ENCODE measurements around the gene ICAM4. TPM values are rescaled to one million over a fixed set of nuclear protein-coding genes. Genes with fewer than 3 reads are reported as not detected.

Gene ICAM4
- total RNA-seq, 1 experiment from 2014 or later: 9.4 TPM

- H3K9me3 Mint-ChIP-seq (ENCODE audit: unreplicated experiment): no peaks in the 10 kb centered on the region
- ChIA-PET CTCF (interaction anchor here (0.6 kb wide), 1 partner anchor 99 kb away, joined by 3 read pairs; no protein-coding TSS in a partner anchor), POLR2A (interaction anchor here (0.6 kb wide), 1 partner anchor 39 kb away, joined by 3 read pairs; no protein-coding TSS in a partner anchor)
- Histone ChIP-seq H3K4me3 (ENCODE audit: low read depth, low read length) (no peak overlapping the region), H3K4me1 (peaks cover 12% of the 10 kb centered on the region; the same call in 1 of the 2 replicates), H3K36me3 (ENCODE audit: control insufficient read depth, insufficient read depth, low read length) (no peaks in the 10 kb centered on the region; the same call in none of the 2 replicates), H3K9me3 (no peaks in the 10 kb centered on the region), H3K27me3 (replicated peaks; ENCODE audit: control insufficient read depth, insufficient read depth, low read length) (no peaks in the 10 kb centered on the region)
- peaks cover 17% of the 10 kb centered on the region for H3K4me1 Mint-ChIP-seq (ENCODE audit: low read depth, unreplicated experiment)
- no peak overlapping the region for H3K27ac Mint-ChIP-seq (ENCODE audit: unreplicated experiment)
- TF ChIP-seq CTCF (IDR thresholded peaks at IDR 0.05; ENCODE audit: insufficient read depth in 1 of 2, low read depth in 1 of 2, low read length in 1 of 2, severe bottlenecking in 1 of 2, unreplicated experiment in 1 of 2): no peak
- H3K36me3 Mint-ChIP-seq (ENCODE audit: insufficient read depth, unreplicated experiment): peaks cover 64% of the 10 kb centered on the region
- intact Hi-C loops (cut with micrococcal nuclease; ENCODE audit: unreplicated experiment): no loop called here
- H3K4me3 Mint-ChIP-seq (ENCODE audit: unreplicated experiment): no peak overlapping the region
- no peak for DNase-seq
- H3K27me3 Mint-ChIP-seq (ENCODE audit: insufficient read depth, unreplicated experiment): no peaks in the 10 kb centered on the region
- BruUV-seq (replicated peaks): no TSS peak
Measured at GRCh38 chr19:10318807-10319682, 32.3 kb downstream of the ICAM4 start.

- H3K4me3 ChIP-seq (ENCODE audit: low read depth, low read length): no peak overlapping the region
- H3K4me1 ChIP-seq: peaks cover 8% of the 10 kb centered on the region; the same call in 1 of the 2 replicates
- H3K9me3 ChIP-seq: no peaks in the 10 kb centered on the region
- CTCF ChIA-PET: interaction anchor here (1.2 kb wide), 1 partner anchor 62 kb away, joined by 4 read pairs; no protein-coding TSS in a partner anchor
- no peak overlapping the region for H3K27ac Mint-ChIP-seq (ENCODE audit: unreplicated experiment)
- no peaks in the 10 kb centered on the region; the same call in none of the 2 replicates for H3K36me3 ChIP-seq (ENCODE audit: control insufficient read depth, insufficient read depth, low read length)
- POLR2A ChIA-PET: no interaction called here
- intact Hi-C loops (cut with micrococcal nuclease; ENCODE audit: unreplicated experiment): no loop called here
- H3K4me3 Mint-ChIP-seq (ENCODE audit: unreplicated experiment): no peak overlapping the region
- no peaks in the 10 kb centered on the region for H3K27me3 ChIP-seq (replicated peaks; ENCODE audit: control insufficient read depth, insufficient read depth, low read length)
- peaks cover 69% of the 10 kb centered on the region for H3K36me3 Mint-ChIP-seq (ENCODE audit: insufficient read depth, unreplicated experiment)
- no peak for TF ChIP-seq CTCF (IDR thresholded peaks at IDR 0.05; ENCODE audit: insufficient read depth in 1 of 2, low read depth in 1 of 2, low read length in 1 of 2, severe bottlenecking in 1 of 2, unreplicated experiment in 1 of 2)
- H3K9me3 Mint-ChIP-seq (ENCODE audit: unreplicated experiment): no peaks in the 10 kb centered on the region
- H3K27me3 Mint-ChIP-seq (ENCODE audit: insufficient read depth, unreplicated experiment): no peaks in the 10 kb centered on the region
- no TSS peak for BruUV-seq (replicated peaks)
- H3K4me1 Mint-ChIP-seq (ENCODE audit: low read depth, unreplicated experiment): peaks cover 5% of the 10 kb centered on the region
- no peak for DNase-seq
Measured at GRCh38 chr19:10320602-10321416, 34.1 kb downstream of the ICAM4 start.

- H3K4me3 Mint-ChIP-seq (ENCODE audit: unreplicated experiment): no peak overlapping the region
- H3K9me3 ChIP-seq: no peaks in the 10 kb centered on the region
- no peaks in the 10 kb centered on the region for H3K9me3 Mint-ChIP-seq (ENCODE audit: unreplicated experiment)
- no peaks in the 10 kb centered on the region; the same call in none of the 2 replicates for H3K36me3 ChIP-seq (ENCODE audit: control insufficient read depth, insufficient read depth, low read length)
- CTCF ChIA-PET: no interaction called here
- TF ChIP-seq CTCF (IDR thresholded peaks at IDR 0.05; ENCODE audit: insufficient read depth in 1 of 2, low read depth in 1 of 2, low read length in 1 of 2, severe bottlenecking in 1 of 2, unreplicated experiment in 1 of 2): no peak
- no peak overlapping the region for H3K27ac Mint-ChIP-seq (ENCODE audit: unreplicated experiment)
- DNase-seq: no peak
- intact Hi-C loops (cut with micrococcal nuclease; ENCODE audit: unreplicated experiment): no loop called here
- H3K4me1 Mint-ChIP-seq (ENCODE audit: low read depth, unreplicated experiment): no peaks in the 10 kb centered on the region
- H3K27me3 ChIP-seq (replicated peaks; ENCODE audit: control insufficient read depth, insufficient read depth, low read length): no peaks in the 10 kb centered on the region
- H3K4me3 ChIP-seq (ENCODE audit: low read depth, low read length): no peak overlapping the region
- POLR2A ChIA-PET: no interaction called here
- peaks cover 69% of the 10 kb centered on the region for H3K36me3 Mint-ChIP-seq (ENCODE audit: insufficient read depth, unreplicated experiment)
- no peaks in the 10 kb centered on the region for H3K27me3 Mint-ChIP-seq (ENCODE audit: insufficient read depth, unreplicated experiment)
- BruUV-seq (replicated peaks): no TSS peak
- H3K4me1 ChIP-seq: peaks cover 2% of the 10 kb centered on the region; the same call in 1 of the 2 replicates
Measured at GRCh38 chr19:10321417-10321797, 34.7 kb downstream of the ICAM4 start.
